22Rv1 (cell line): Measurements from ENCODE around the gene KCNE3.

Source experiments
- H3K27ac ChIP-seq: fragments of 450-650 bp; 2 replicates; pipeline ENCODE4 v1.5.1; 2017
- CTCF ChIP-seq: fragments of 450-650 bp; IDR thresholded peaks from 2 replicates; pipeline ENCODE4 v1.5.1; 2017; ENCODE audit warnings: mild to moderate bottlenecking
- ZFX ChIP-seq: fragments of 450-650 bp; IDR thresholded peaks from 2 replicates; pipeline ENCODE4 v1.6.1; 2017; ENCODE audit warnings: antibody characterized with exemption, borderline replicate concordance

KCNE3 gene

GRCh38 chr11:74493791-74494630, 26.7 kb upstream of the KCNE3 start:
- peak overlapping the region; percentile 99 for H3K27ac ChIP-seq
- no peak for TF ChIP-seq ZFX
- TF ChIP-seq CTCF: no peak

GRCh38 chr11:74492974-74493790, 25.8 kb upstream of the KCNE3 start, which contains the start of gene LIPT2:
LIPT2 (minus strand) TSS chr11:74493724; CDS start chr11:74493703, 21 bp downstream.
- TF ChIP-seq CTCF: no peak
- no peak for TF ChIP-seq ZFX
- peak within 1 kb of the TSS; percentile 99 for H3K27ac ChIP-seq

GRCh38 chr11:74492084-74492483, 24.7 kb upstream of the KCNE3 start:
- peak overlapping the region; percentile 99 for H3K27ac ChIP-seq
- TF ChIP-seq ZFX (no peak), CTCF (no peak)

GRCh38 chr11:74490941-74491340, 23.6 kb upstream of the KCNE3 start:
- H3K27ac ChIP-seq: no peak overlapping the region
- TF ChIP-seq ZFX (no peak), CTCF (no peak)

- no peak for TF ChIP-seq ZFX
- TF ChIP-seq CTCF: peak; percentile 28
- no peak overlapping the region for H3K27ac ChIP-seq
Measured at GRCh38 chr11:74487875-74488274, 20.5 kb upstream of the KCNE3 start.

- no peak overlapping the region for H3K27ac ChIP-seq
- no peak for TF ChIP-seq CTCF
Measured at GRCh38 chr11:74485868-74486267, 18.5 kb upstream of the KCNE3 start.
